OCI-LY1 (cell line): ENCODE data around the gene PDCD2.

ENCODE experiments used
- H2AFZ ChIP-seq: fragments of 200-600 bp; sonication (generic), shearing (Covaris generic); 2 replicates; pipeline ENCODE4 v1.6.0; 2014; ENCODE audit warnings: antibody characterized with exemption, mild to moderate bottlenecking, low read length
- H3F3A ChIP-seq: fragments of 200-600 bp; sonication (generic), shearing (Covaris generic); 2 replicates; pipeline ENCODE4 v1.6.0; 2014; ENCODE audit warnings: mild to moderate bottlenecking, antibody characterized with exemption, low read length, moderate library complexity; ENCODE audit not compliant: insufficient read depth
- H3K27ac ChIP-seq: fragments of 200-600 bp; sonication (generic); 2 replicates; pipeline ENCODE4 v1.5.1; 2014; ENCODE audit warnings: low read length, mixed run types, mild to moderate bottlenecking, low read depth; ENCODE audit not compliant: poor library complexity, severe bottlenecking
- H3K27me3 ChIP-seq: fragments of 200-600 bp; sonication (generic); 2 replicates; pipeline ENCODE4 v1.6.0; 2014; ENCODE audit warnings: antibody characterized with exemption, mild to moderate bottlenecking, low read length, moderate library complexity; ENCODE audit not compliant: insufficient read depth
- H3K36me3 ChIP-seq: fragments of 200-600 bp; sonication (generic); 2 replicates; pipeline ENCODE4 v1.6.1; 2014; ENCODE audit warnings: mild to moderate bottlenecking, antibody characterized with exemption, low read length, moderate library complexity, mixed read lengths; ENCODE audit not compliant: insufficient read depth
- H3K4me1 ChIP-seq: fragments of 200-600 bp; sonication (generic); 2 replicates; pipeline ENCODE4 v1.5.1; 2014; ENCODE audit warnings: mild to moderate bottlenecking, low read length, moderate library complexity; ENCODE audit not compliant: insufficient read depth, severe bottlenecking
- H3K4me2 ChIP-seq: fragments of 200-600 bp; sonication (generic), shearing (Covaris generic); 2 replicates; pipeline ENCODE4 v1.6.1; 2014; ENCODE audit warnings: low read length
- H3K4me3 ChIP-seq: fragments of 200-600 bp; sonication (generic); 2 replicates; pipeline ENCODE4 v1.5.1; 2014; ENCODE audit warnings: low read length, low read depth, mild to moderate bottlenecking, mixed read lengths; ENCODE audit not compliant: poor library complexity, severe bottlenecking
- H3K79me2 ChIP-seq: fragments of 200-600 bp; shearing (Covaris generic); 2 replicates; pipeline ENCODE4 v1.6.1; 2016; ENCODE audit warnings: mixed run types, low read length, mixed read lengths; ENCODE audit not compliant: insufficient read depth
- H3K9ac ChIP-seq: fragments of 200-600 bp; sonication (generic), shearing (Covaris generic); 2 replicates; pipeline ENCODE4 v1.6.1; 2014; ENCODE audit warnings: mild to moderate bottlenecking, low read length, mixed read lengths
- H3K9me2 ChIP-seq: fragments of 200-600 bp; sonication (generic), shearing (Covaris generic); 2 replicates; pipeline ENCODE4 v1.6.1; 2014; ENCODE audit warnings: low read depth, mild to moderate bottlenecking, low read length, mixed read lengths
- H3K9me3 ChIP-seq: fragments of 200-600 bp; shearing (Covaris generic); 2 replicates; pipeline ENCODE4 v1.6.1; 2014; ENCODE audit warnings: low read length, mixed read lengths
- H4K20me1 ChIP-seq: fragments of 200-600 bp; sonication (generic), shearing (Covaris generic); 2 replicates; pipeline ENCODE4 v1.6.0; 2016; ENCODE audit warnings: mild to moderate bottlenecking, low read length; ENCODE audit not compliant: insufficient read depth
- EZH2 ChIP-seq: fragments of 200-600 bp; sonication (generic), shearing (Covaris generic); IDR thresholded peaks from 2 replicates; pipeline ENCODE4 v1.8.0; 2017; ENCODE audit warnings: borderline replicate concordance, mixed run types, mild to moderate bottlenecking, antibody characterized with exemption, low read length, moderate library complexity, mixed read lengths
- TF ChIP-seq, protein P1 (sequence below): fragments of 200-600 bp; sonication (generic), shearing (Covaris generic); IDR thresholded peaks from 2 replicates; pipeline ENCODE4 v1.5.1; 2017; ENCODE audit warnings: mild to moderate bottlenecking, antibody characterized with exemption, low read length, moderate library complexity, mixed read lengths

PDCD2 gene

DNA sequence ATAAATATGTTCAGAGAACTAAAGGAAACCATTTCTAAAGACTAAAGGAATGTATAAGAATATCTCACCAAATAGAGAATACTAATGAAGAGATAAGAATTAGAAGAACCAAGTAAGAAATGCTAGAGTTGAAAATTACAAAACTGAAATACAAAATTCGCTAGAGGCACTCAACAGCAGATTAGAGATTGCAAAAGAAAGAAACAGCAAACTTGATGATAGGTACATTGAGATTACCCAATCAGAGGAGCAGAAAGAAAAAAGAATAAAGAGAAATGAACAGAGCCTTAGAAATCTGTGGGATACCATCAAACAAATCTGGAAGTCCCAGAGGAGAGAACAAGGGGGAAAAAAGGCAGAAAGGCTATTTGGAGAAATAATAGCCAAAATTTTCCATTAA, 6.3 kb upstream of the PDCD2 start:
- Histone ChIP-seq H3K9me3 (0 out of 2 replicates have a peak, but pooled peaks cover 6% of the 10 kb centered on the region), H3K4me2 (no peak overlapping the region), H3K9ac (no peak overlapping the region), H4K20me1 (no peaks in the 10 kb centered on the region), H3K27me3 (0 out of 2 replicates have a peak, but pooled peaks cover 2% of the 10 kb centered on the region), H2AFZ (no peak overlapping the region), H3K27ac (no peak overlapping the region), H3F3A (no peaks in the 10 kb centered on the region), H3K4me1 (peaks cover 1% of the 10 kb centered on the region), H3K79me2 (no peaks in the 10 kb centered on the region), H3K9me2 (no peaks in the 10 kb centered on the region), H3K4me3 (no peak overlapping the region), H3K36me3 (no peaks in the 10 kb centered on the region)
- TF ChIP-seq, protein P1, sequence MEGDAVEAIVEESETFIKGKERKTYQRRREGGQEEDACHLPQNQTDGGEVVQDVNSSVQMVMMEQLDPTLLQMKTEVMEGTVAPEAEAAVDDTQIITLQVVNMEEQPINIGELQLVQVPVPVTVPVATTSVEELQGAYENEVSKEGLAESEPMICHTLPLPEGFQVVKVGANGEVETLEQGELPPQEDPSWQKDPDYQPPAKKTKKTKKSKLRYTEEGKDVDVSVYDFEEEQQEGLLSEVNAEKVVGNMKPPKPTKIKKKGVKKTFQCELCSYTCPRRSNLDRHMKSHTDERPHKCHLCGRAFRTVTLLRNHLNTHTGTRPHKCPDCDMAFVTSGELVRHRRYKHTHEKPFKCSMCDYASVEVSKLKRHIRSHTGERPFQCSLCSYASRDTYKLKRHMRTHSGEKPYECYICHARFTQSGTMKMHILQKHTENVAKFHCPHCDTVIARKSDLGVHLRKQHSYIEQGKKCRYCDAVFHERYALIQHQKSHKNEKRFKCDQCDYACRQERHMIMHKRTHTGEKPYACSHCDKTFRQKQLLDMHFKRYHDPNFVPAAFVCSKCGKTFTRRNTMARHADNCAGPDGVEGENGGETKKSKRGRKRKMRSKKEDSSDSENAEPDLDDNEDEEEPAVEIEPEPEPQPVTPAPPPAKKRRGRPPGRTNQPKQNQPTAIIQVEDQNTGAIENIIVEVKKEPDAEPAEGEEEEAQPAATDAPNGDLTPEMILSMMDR: no peak
- TF ChIP-seq EZH2: no peak

GRCh38 chr6:170584954-170585498, 589 bp upstream of the PDCD2 start:
- no peaks in the 10 kb centered on the region for H3K27me3 ChIP-seq
- peak overlapping the region; percentile 93 for H3K4me2 ChIP-seq
- H3F3A ChIP-seq: no peaks in the 10 kb centered on the region
- peak overlapping the region; percentile 93 for H3K4me3 ChIP-seq
- no peaks in the 10 kb centered on the region for H4K20me1 ChIP-seq
- peak overlapping the region; percentile 38; the same call in 1 of the 2 replicates for H2AFZ ChIP-seq
- peak overlapping the region; percentile 54 for H3K27ac ChIP-seq
- peak overlapping the region; percentile 89 for H3K9ac ChIP-seq
- TF ChIP-seq, protein P1: no peak
- no peaks in the 10 kb centered on the region for H3K9me3 ChIP-seq
- peaks cover 9% of the 10 kb centered on the region for H3K79me2 ChIP-seq
- no peaks in the 10 kb centered on the region for H3K9me2 ChIP-seq
- H3K4me1 ChIP-seq: peaks cover 20% of the 10 kb centered on the region
- peaks cover 32% of the 10 kb centered on the region for H3K36me3 ChIP-seq

- no peaks in the 10 kb centered on the region for H3K9me3 ChIP-seq
- H3K4me1 ChIP-seq: peaks cover 20% of the 10 kb centered on the region
- peak overlapping the region; percentile 95 for H3K9ac ChIP-seq
- TF ChIP-seq, protein P1: no peak; the same call in 1 of the 2 replicates
- no peak for TF ChIP-seq EZH2
- H3F3A ChIP-seq: no peaks in the 10 kb centered on the region
- peaks cover 44% of the 10 kb centered on the region for H3K36me3 ChIP-seq
- peaks cover 9% of the 10 kb centered on the region for H3K79me2 ChIP-seq
- H3K27me3 ChIP-seq: no peaks in the 10 kb centered on the region
- peak overlapping the region; percentile 73 for H3K4me2 ChIP-seq
- no peaks in the 10 kb centered on the region for H4K20me1 ChIP-seq
- H2AFZ ChIP-seq: no peak overlapping the region
- no peaks in the 10 kb centered on the region for H3K9me2 ChIP-seq
- peak overlapping the region; percentile 93 for H3K4me3 ChIP-seq
- H3K27ac ChIP-seq: peak overlapping the region; percentile 53
Observed at GRCh38 chr6:170583756-170584180, 669 bp downstream of the PDCD2 start.
